H1 (cell line): ENCODE data around the gene TTLL5. TPM values are rescaled to one million over a fixed set of nuclear protein-coding genes. Genes with fewer than 3 reads are reported as not detected.

Experiments used
- ATF2 ChIP-seq: IDR thresholded peaks from 2 replicates; pipeline ENCODE4 v1.6.1; 2012; ENCODE audit warnings: low read length, inconsistent platforms
- CTCF ChIP-seq, 3 experiments: IDR thresholded peaks; 1 replicate in 2 of 3; 2 replicates in 1 of 3; pipeline versions ENCODE4 v1.5.1 to v1.6.1; 2011; ENCODE audit warnings: low read length in 3 of 3, mild to moderate bottlenecking in 3 of 3, inconsistent platforms in 2 of 3, low read depth in 1 of 3, moderate library complexity in 1 of 3; ENCODE audit not compliant: insufficient read depth in 1 of 3; ENCODE audit errors: control extremely low read depth in 1 of 3
- FOSL1 ChIP-seq: IDR thresholded peaks from 2 replicates; pipeline ENCODE4 v1.6.1; 2011; ENCODE audit warnings: mild to moderate bottlenecking, low read depth, low read length, moderate library complexity; ENCODE audit not compliant: insufficient read depth
- NRF1 ChIP-seq: IDR thresholded peaks from 2 replicates; pipeline ENCODE4 v1.6.1; 2011; ENCODE audit warnings: mild to moderate bottlenecking, low read depth, low read length, improper control_type of control experiment
- POLR2A ChIP-seq, 2 experiments: IDR thresholded peaks; 1 replicate in 1 of 2; 2 replicates in 1 of 2; pipeline ENCODE4 v1.6.1; 2011; ENCODE audit warnings: low read depth in 2 of 2, low read length in 2 of 2, mild to moderate bottlenecking in 2 of 2; ENCODE audit errors: control extremely low read depth in 1 of 2
- RNF2 ChIP-seq: fragments of 200-900, 300-1000 bp; sonication (generic); IDR thresholded peaks from 2 replicates; pipeline ENCODE4 v1.7.1; 2016; ENCODE audit warnings: borderline replicate concordance, low read depth, mild to moderate bottlenecking, antibody characterized with exemption, low read length; ENCODE audit not compliant: poor library complexity, severe bottlenecking; ENCODE audit errors: missing control alignments
- RXRA ChIP-seq: IDR thresholded peaks from 2 replicates; pipeline ENCODE4 v1.6.1; 2011; ENCODE audit warnings: low read depth, mild to moderate bottlenecking, low read length, moderate library complexity; ENCODE audit not compliant: insufficient read depth
- TAF7 ChIP-seq: optimal IDR thresholded peaks from 2 replicates; pipeline ENCODE3; 2011; ENCODE audit warnings: low read depth, mild to moderate bottlenecking, inconsistent platforms, low read length, moderate library complexity, borderline replicate concordance
- TCF12 ChIP-seq: IDR thresholded peaks from 2 replicates; pipeline ENCODE4 v1.6.1; 2011; ENCODE audit warnings: low read depth, mild to moderate bottlenecking, low read length
- polyA plus RNA-seq, 7 experiments: library from polyadenylated mRNA; depleted of rRNA in 3 of 7; stranded (reverse) in 5 of 7; unstranded in 2 of 7; fragments of >200 nt in 5 of 7; fragments of 200-250 nt in 2 of 7; gene quantifications; 1 replicate in 5 of 7; 2 replicates in 1 of 7; 4 replicates in 1 of 7; pipeline versions ENCODE4 v1.2.1 to v1.2.3, GENCODE V29; 2011 to 2013; ENCODE audit warnings: missing spikeins in 2 of 7, mixed read lengths in 2 of 7
- total RNA-seq: library from RNA; stranded (reverse); fragmentation: NEBNext Ultra II Directional; extraction: Animal tissue kit (Norgen Biotek cat#: 25700); gene quantifications from 2 replicates; pipeline ENCODE4 v1.2.1, GENCODE V29; 2021

Gene TTLL5
- total and polyA plus RNA-seq, 2 of the 8 experiments (the other 6 are each of a cell fraction or from before 2014, with no cell fraction given) = 16.1 to 45.9 TPM

- TF ChIP-seq CTCF (IDR thresholded peaks at IDR 0.05; ENCODE audit: control extremely low read depth in 1 of 3, insufficient read depth in 1 of 3, low read depth in 1 of 3, low read length in 3 of 3) (no peak), RNF2 (no peak), ATF2 (no peak), TAF7 (no peak), FOSL1 (no peak), POLR2A (IDR thresholded peaks at IDR 0.05; ENCODE audit: control extremely low read depth in 1 of 2, low read depth in 2 of 2, low read length in 2 of 2) (no peak), NRF1 (no peak), TCF12 (no peak), RXRA (no peak)
These were observed 10.6 kb upstream of the TTLL5 start (continued) for GRCh38 chr14:75650253-75651058.
